ENCODE results near the gene HIVEP3. TPM values are rescaled to one million over a fixed set of nuclear protein-coding genes. Genes with fewer than 3 reads are reported as not detected.

Gene HIVEP3
- polyA plus RNA-seq, 1 donor (not counting 4 experiments of a cell fraction or from before 2014, with no cell fraction given) = 1.1 TPM

- Histone ChIP-seq H3K27ac (ENCODE audit: control insufficient read depth, insufficient read depth, low read length) (no peak overlapping the region), H3K27me3 (ENCODE audit: control insufficient read depth, extremely low read depth, insufficient read depth, low read length) (peaks cover 6% of the 10 kb centered on the region), H2AFZ (ENCODE audit: control insufficient read depth, low read length) (no peak overlapping the region), H3K4me3 (ENCODE audit: control insufficient read depth in 2 of 3, extremely low read depth in 1 of 3, insufficient read depth in 2 of 3, low read depth in 1 of 3, low read length in 3 of 3) (no peak overlapping the region), H3K4me1 (ENCODE audit: control insufficient read depth, extremely low read depth, insufficient read depth, low read length) (no peaks in the 10 kb centered on the region), H4K20me1 (ENCODE audit: control insufficient read depth, extremely low read depth, insufficient read depth, low read length) (peaks cover 3% of the 10 kb centered on the region), H3K79me2 (ENCODE audit: control insufficient read depth, insufficient read depth, low read length) (no peaks in the 10 kb centered on the region), H3K9me3 (ENCODE audit: control insufficient read depth, low read depth, low read length) (no peaks in the 10 kb centered on the region), H3K9me1 (ENCODE audit: control insufficient read depth, extremely low read depth, insufficient read depth, low read length) (no peaks in the 10 kb centered on the region), H3K36me3 (ENCODE audit: control insufficient read depth in 2 of 2, extremely low read depth in 1 of 2, insufficient read depth in 2 of 2, low read length in 2 of 2) (no peaks in the 10 kb centered on the region), H3K4me2 (ENCODE audit: control insufficient read depth, extremely low read depth, insufficient read depth, low read depth, low read length) (no peak overlapping the region), H3K9ac (ENCODE audit: control insufficient read depth, extremely low read depth, insufficient read depth, low read length) (no peak overlapping the region)
- FAIRE-seq (no peak), DNase-seq (ENCODE audit: low read depth, low spot score) (no peak)
- dilution Hi-C loops (cut with MboI; ENCODE audit: extremely low pct_ligation_motif_present, low sequenced_read_pairs) = no loop called here
- TF ChIP-seq EZH2 (IDR thresholded peaks at IDR 0.05; ENCODE audit: low read length) (no peak), CTCF (optimal IDR thresholded peaks at IDR 0.05 in 1 of 3, IDR thresholded peaks at IDR 0.05 in 1 of 3, conservative IDR thresholded peaks at IDR 0.05 in 1 of 3; ENCODE audit: extremely low read depth in 1 of 3, insufficient read depth in 2 of 3, low read length in 3 of 3) (no peak)
Observed at GRCh38 chr1:41571041-41571440, 347.7 kb downstream of the HIVEP3 start.

- Histone ChIP-seq H3K27ac (ENCODE audit: control insufficient read depth, insufficient read depth, low read length) (no peak overlapping the region), H3K4me2 (ENCODE audit: control insufficient read depth, extremely low read depth, insufficient read depth, low read depth, low read length) (no peak overlapping the region), H3K27me3 (ENCODE audit: control insufficient read depth, extremely low read depth, insufficient read depth, low read length) (peaks cover 6% of the 10 kb centered on the region), H3K4me1 (ENCODE audit: control insufficient read depth, extremely low read depth, insufficient read depth, low read length) (no peaks in the 10 kb centered on the region), H4K20me1 (ENCODE audit: control insufficient read depth, extremely low read depth, insufficient read depth, low read length) (no peaks in the 10 kb centered on the region), H3K79me2 (ENCODE audit: control insufficient read depth, insufficient read depth, low read length) (no peaks in the 10 kb centered on the region), H3K9ac (ENCODE audit: control insufficient read depth, extremely low read depth, insufficient read depth, low read length) (no peak overlapping the region), H3K9me1 (ENCODE audit: control insufficient read depth, extremely low read depth, insufficient read depth, low read length) (no peaks in the 10 kb centered on the region), H3K9me3 (ENCODE audit: control insufficient read depth, low read depth, low read length) (no peaks in the 10 kb centered on the region), H3K4me3 (ENCODE audit: control insufficient read depth in 2 of 3, extremely low read depth in 1 of 3, insufficient read depth in 2 of 3, low read depth in 1 of 3, low read length in 3 of 3) (no peak overlapping the region), H3K36me3 (ENCODE audit: control insufficient read depth in 2 of 2, extremely low read depth in 1 of 2, insufficient read depth in 2 of 2, low read length in 2 of 2) (no peaks in the 10 kb centered on the region), H2AFZ (ENCODE audit: control insufficient read depth, low read length) (no peak overlapping the region)
- DNase-seq (ENCODE audit: low read depth, low spot score) (no peak), FAIRE-seq (no peak)
- TF ChIP-seq EZH2 (IDR thresholded peaks at IDR 0.05; ENCODE audit: low read length) = no peak
- no peak for TF ChIP-seq CTCF (optimal IDR thresholded peaks at IDR 0.05 in 1 of 3, IDR thresholded peaks at IDR 0.05 in 1 of 3, conservative IDR thresholded peaks at IDR 0.05 in 1 of 3; ENCODE audit: extremely low read depth in 1 of 3, insufficient read depth in 2 of 3, low read length in 3 of 3)
- dilution Hi-C loops (cut with MboI; ENCODE audit: extremely low pct_ligation_motif_present, low sequenced_read_pairs) = no loop called here
Observed at GRCh38 chr1:41568204-41568603, 350.5 kb downstream of the HIVEP3 start.

All from keratinocyte (primary cell).